Neural cell (in vitro differentiated cells): ENCODE measurements around the gene S100PBP. TPM values are rescaled to one million over a fixed set of nuclear protein-coding genes. Genes with fewer than 3 reads are reported as not detected.

Source experiments
- H2AFZ ChIP-seq: fragments of 200-600, 300-800 bp; sonication (generic), shearing (Covaris generic); 2 replicates; pipeline ENCODE4 v1.6.0; 2014; ENCODE audit warnings: low read depth, mild to moderate bottlenecking, antibody characterized with exemption, low read length, moderate library complexity
- H3F3A ChIP-seq: fragments of 200-600 bp; shearing (Covaris generic); 2 replicates; pipeline ENCODE4 v1.6.1; 2016; ENCODE audit warnings: mild to moderate bottlenecking, moderate library complexity, mixed read lengths, antibody characterized with exemption, low read length; ENCODE audit not compliant: insufficient read depth, poor library complexity, severe bottlenecking
- H3K27ac ChIP-seq: fragments of 200-600, 300-800 bp; sonication (generic), shearing (Covaris generic); 2 replicates; pipeline ENCODE4 v1.5.1; 2014; ENCODE audit warnings: mild to moderate bottlenecking, low read length, moderate library complexity
- H3K27me3 ChIP-seq: fragments of 300-800, 200-600 bp; sonication (generic), shearing (Covaris generic); 2 replicates; pipeline ENCODE4 v1.6.0; 2014; ENCODE audit warnings: mild to moderate bottlenecking, low read depth, low read length, moderate library complexity; ENCODE audit not compliant: insufficient read depth
- H3K36me3 ChIP-seq: fragments of 300-800, 200-600 bp; sonication (generic), shearing (Covaris generic); 2 replicates; pipeline ENCODE4 v1.5.1; 2014; ENCODE audit warnings: mild to moderate bottlenecking, antibody characterized with exemption, low read length, moderate library complexity; ENCODE audit not compliant: insufficient read depth
- H3K4me2 ChIP-seq: fragments of 300-800, 200-600 bp; sonication (generic), shearing (Covaris generic); 2 replicates; pipeline ENCODE4 v1.6.0; 2014; ENCODE audit warnings: mild to moderate bottlenecking, low read length
- H3K4me3 ChIP-seq: fragments of 300-800, 200-600 bp; sonication (generic), shearing (Covaris generic); 2 replicates; pipeline ENCODE4 v1.5.1; 2014; ENCODE audit warnings: mild to moderate bottlenecking, low read length, moderate library complexity
- H3K79me2 ChIP-seq: fragments of 200-600 bp; shearing (Covaris generic); replicated peaks from 2 replicates; pipeline ENCODE4 v1.6.0; 2014; ENCODE audit warnings: mild to moderate bottlenecking, low read length, moderate library complexity; ENCODE audit not compliant: insufficient read depth
- H3K9ac ChIP-seq: fragments of 300-800, 200-600 bp; sonication (generic), shearing (Covaris generic); 2 replicates; pipeline ENCODE4 v1.6.1; 2016; ENCODE audit warnings: mild to moderate bottlenecking, low read length, mixed read lengths
- H3K9me2 ChIP-seq: fragments of 200-600 bp; shearing (Covaris generic); 2 replicates; pipeline ENCODE4 v1.6.1; 2016; ENCODE audit warnings: mild to moderate bottlenecking, low read length, mixed read lengths; ENCODE audit not compliant: insufficient read depth
- H3K9me3 ChIP-seq: fragments of 200-600, 300-800 bp; sonication (generic), shearing (Covaris generic); 2 replicates; pipeline ENCODE4 v1.6.1; 2016; ENCODE audit warnings: mild to moderate bottlenecking, mixed run types, low read length, moderate library complexity, mixed read lengths
- H4K20me1 ChIP-seq: fragments of 200-600 bp; shearing (Covaris generic); 2 replicates; pipeline ENCODE4 v1.6.1; 2016; ENCODE audit warnings: mild to moderate bottlenecking, mixed run types; ENCODE audit not compliant: insufficient read depth
- EP300 ChIP-seq: fragments of 450-650 bp; conservative IDR thresholded peaks from 2 replicates; pipeline ENCODE4 v1.6.1; 2014; ENCODE audit warnings: antibody characterized with exemption, mild to moderate bottlenecking, moderate library complexity; ENCODE audit not compliant: poor library complexity, severe bottlenecking
- EZH2 ChIP-seq: fragments of 200-600, 300-800 bp; shearing (Covaris generic), sonication (generic); IDR thresholded peaks from 2 replicates; pipeline ENCODE4 v1.6.1; 2014; ENCODE audit warnings: antibody characterized with exemption, low read length, borderline replicate concordance, mild to moderate bottlenecking; ENCODE audit not compliant: insufficient read depth, poor library complexity, severe bottlenecking
- MXI1 ChIP-seq: fragments of 450-650 bp; conservative IDR thresholded peaks from 2 replicates; pipeline ENCODE4 v1.6.1; 2014; ENCODE audit warnings: antibody characterized with exemption, mild to moderate bottlenecking; ENCODE audit not compliant: poor library complexity, severe bottlenecking
- POLR2AphosphoS5 ChIP-seq: IDR thresholded peaks from 2 replicates; pipeline ENCODE4 v1.6.1; 2012
- RAD21 ChIP-seq: fragments of 450-650 bp; conservative IDR thresholded peaks from 2 replicates; pipeline ENCODE4 v1.6.1; 2014; ENCODE audit warnings: antibody characterized with exemption, mild to moderate bottlenecking, moderate library complexity
- SMC3 ChIP-seq: fragments of 450-650 bp; conservative IDR thresholded peaks from 2 replicates; pipeline ENCODE4 v1.6.1; 2014; ENCODE audit warnings: antibody characterized with exemption, mild to moderate bottlenecking, moderate library complexity; ENCODE audit not compliant: poor library complexity
- TAF1 ChIP-seq: IDR thresholded peaks from 2 replicates; pipeline ENCODE4 v1.6.1; 2012; ENCODE audit warnings: low read depth
- polyA plus RNA-seq: library from polyadenylated mRNA; depleted of rRNA; stranded (reverse); fragments of >200 nt; gene quantifications from 2 replicates; pipeline ENCODE4 v1.2.3, GENCODE V29; 2014
- TF ChIP-seq, protein P1 (sequence below): IDR thresholded peaks from 2 replicates; pipeline ENCODE4 v1.6.1; 2012; ENCODE audit warnings: borderline replicate concordance
- TF ChIP-seq, protein P2 (sequence below): fragments of 450-650 bp; IDR thresholded peaks from 2 replicates; pipeline ENCODE4 v1.5.1; 2014; ENCODE audit warnings: antibody characterized with exemption, mild to moderate bottlenecking, moderate library complexity; ENCODE audit not compliant: poor library complexity, severe bottlenecking

S100PBP gene
- polyA plus RNA-seq, 1 donor from 2014 or later = 77.0 TPM

DNA sequence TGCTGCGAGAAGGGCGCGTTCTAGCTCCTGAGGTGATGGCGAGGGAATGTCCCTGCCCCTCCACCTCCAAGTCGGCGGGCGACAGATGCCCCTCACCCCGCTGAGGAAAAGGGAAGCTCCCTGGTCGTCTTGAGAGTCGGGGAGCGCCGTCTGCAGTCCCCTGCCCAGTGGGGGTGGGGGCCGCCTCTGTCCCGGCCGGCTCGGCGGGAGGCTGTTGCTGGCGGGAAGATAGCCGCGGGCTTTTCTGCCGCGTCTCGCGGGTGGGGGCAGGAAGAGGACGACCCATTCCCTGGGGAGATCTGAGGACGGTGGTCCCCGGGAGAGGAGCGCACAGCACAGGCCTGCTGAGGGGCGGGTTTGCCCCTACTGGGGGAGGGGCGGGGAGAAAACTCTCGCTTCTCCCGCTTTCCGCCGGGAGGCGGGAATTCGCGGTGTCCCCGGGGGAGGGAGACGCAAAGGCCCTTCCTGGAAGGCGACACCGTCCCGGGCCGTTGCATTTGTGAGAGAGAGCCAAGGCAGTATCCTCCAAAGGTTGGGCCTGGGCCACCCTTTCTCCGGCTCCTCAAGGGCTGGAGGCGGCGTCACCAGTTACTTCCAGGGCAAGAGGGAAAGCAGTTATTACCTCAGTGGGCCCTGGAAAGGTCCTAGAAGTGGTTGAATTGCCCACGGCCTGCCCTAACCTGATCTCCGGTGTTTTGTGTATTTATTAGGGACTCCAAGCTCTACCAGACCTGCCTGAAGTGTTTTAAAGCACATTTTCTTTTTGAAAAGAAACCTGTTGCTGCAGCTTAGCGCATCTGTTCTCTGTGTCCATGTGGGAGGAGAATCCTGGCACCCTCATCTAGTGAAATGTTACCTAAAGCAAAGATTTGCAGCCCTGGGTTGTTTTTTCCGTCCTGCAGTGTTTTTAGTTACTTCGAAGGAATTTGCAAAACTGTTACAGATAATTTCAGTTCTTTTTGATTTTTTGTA, 648 bp downstream of the S100PBP start:
- peak overlapping the region; percentile 98 for H3K4me2 ChIP-seq
- H3K27ac ChIP-seq = peak overlapping the region; percentile 94
- no peaks in the 10 kb centered on the region for H3K27me3 ChIP-seq
- H4K20me1 ChIP-seq = no peaks in the 10 kb centered on the region
- peak overlapping the region; percentile 99 for H3K4me3 ChIP-seq
- H3K9me2 ChIP-seq = no peaks in the 10 kb centered on the region
- no peaks in the 10 kb centered on the region for H3K36me3 ChIP-seq
- no peaks in the 10 kb centered on the region for H3K9me3 ChIP-seq
- peak overlapping the region; percentile 95 for H3K9ac ChIP-seq
- H3F3A ChIP-seq = peaks cover 6% of the 10 kb centered on the region
- peaks cover 48% of the 10 kb centered on the region for H3K79me2 ChIP-seq
- no peak for TF ChIP-seq SMC3
- peak; percentile 49 for TF ChIP-seq TAF1
- TF ChIP-seq RAD21 = no peak
- TF ChIP-seq MXI1 = no peak
- peak overlapping the region; percentile 93 for H2AFZ ChIP-seq

DNA sequence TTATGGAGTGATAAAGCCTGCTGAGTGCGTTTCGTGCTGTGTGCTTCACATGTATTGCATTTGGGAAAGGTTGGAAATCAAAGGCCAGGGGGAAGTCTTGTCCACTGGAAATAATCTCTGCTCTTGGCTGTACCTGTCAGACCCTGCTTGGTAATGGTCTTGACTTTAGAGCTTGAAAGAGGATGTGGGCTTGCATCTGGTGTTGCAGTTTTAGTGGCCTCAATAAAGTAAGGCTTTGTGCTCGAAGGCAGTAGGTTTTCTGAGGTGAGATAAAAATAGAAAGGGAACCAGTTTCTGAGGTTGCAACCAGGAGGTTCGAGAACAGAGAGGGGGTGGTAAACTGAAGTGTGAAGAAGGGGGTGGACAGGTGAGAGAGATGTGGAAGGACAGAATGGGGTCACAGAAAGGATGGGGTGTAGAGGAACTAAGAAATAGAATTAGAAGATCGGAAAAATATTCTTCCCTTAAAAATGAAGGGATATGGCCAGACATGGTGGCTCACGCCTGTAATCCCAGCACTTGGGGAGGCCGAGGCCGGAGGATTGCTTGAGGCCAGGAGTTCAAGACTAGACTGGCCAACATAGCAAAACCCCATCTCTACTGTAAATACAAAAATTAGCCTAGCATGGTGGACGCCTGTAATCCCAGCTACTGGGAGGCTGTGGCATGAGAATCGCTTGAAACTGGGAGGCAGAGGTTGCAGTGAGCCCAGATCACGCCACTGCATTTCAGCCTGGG, 1.5 kb downstream of the S100PBP start:
- Histone ChIP-seq H3K79me2 (peaks cover 48% of the 10 kb centered on the region), H3K9ac (peak overlapping the region; percentile 95)
- TF ChIP-seq, protein P1, sequence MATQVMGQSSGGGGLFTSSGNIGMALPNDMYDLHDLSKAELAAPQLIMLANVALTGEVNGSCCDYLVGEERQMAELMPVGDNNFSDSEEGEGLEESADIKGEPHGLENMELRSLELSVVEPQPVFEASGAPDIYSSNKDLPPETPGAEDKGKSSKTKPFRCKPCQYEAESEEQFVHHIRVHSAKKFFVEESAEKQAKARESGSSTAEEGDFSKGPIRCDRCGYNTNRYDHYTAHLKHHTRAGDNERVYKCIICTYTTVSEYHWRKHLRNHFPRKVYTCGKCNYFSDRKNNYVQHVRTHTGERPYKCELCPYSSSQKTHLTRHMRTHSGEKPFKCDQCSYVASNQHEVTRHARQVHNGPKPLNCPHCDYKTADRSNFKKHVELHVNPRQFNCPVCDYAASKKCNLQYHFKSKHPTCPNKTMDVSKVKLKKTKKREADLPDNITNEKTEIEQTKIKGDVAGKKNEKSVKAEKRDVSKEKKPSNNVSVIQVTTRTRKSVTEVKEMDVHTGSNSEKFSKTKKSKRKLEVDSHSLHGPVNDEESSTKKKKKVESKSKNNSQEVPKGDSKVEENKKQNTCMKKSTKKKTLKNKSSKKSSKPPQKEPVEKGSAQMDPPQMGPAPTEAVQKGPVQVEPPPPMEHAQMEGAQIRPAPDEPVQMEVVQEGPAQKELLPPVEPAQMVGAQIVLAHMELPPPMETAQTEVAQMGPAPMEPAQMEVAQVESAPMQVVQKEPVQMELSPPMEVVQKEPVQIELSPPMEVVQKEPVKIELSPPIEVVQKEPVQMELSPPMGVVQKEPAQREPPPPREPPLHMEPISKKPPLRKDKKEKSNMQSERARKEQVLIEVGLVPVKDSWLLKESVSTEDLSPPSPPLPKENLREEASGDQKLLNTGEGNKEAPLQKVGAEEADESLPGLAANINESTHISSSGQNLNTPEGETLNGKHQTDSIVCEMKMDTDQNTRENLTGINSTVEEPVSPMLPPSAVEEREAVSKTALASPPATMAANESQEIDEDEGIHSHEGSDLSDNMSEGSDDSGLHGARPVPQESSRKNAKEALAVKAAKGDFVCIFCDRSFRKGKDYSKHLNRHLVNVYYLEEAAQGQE = no peak
- no peak for TF ChIP-seq RAD21
- no peak for TF ChIP-seq TAF1
- no peak for TF ChIP-seq MXI1
- no peak for TF ChIP-seq POLR2AphosphoS5
- no peak for TF ChIP-seq EZH2
- TF ChIP-seq SMC3 = no peak
- no peak for TF ChIP-seq EP300
- TF ChIP-seq, protein P2, sequence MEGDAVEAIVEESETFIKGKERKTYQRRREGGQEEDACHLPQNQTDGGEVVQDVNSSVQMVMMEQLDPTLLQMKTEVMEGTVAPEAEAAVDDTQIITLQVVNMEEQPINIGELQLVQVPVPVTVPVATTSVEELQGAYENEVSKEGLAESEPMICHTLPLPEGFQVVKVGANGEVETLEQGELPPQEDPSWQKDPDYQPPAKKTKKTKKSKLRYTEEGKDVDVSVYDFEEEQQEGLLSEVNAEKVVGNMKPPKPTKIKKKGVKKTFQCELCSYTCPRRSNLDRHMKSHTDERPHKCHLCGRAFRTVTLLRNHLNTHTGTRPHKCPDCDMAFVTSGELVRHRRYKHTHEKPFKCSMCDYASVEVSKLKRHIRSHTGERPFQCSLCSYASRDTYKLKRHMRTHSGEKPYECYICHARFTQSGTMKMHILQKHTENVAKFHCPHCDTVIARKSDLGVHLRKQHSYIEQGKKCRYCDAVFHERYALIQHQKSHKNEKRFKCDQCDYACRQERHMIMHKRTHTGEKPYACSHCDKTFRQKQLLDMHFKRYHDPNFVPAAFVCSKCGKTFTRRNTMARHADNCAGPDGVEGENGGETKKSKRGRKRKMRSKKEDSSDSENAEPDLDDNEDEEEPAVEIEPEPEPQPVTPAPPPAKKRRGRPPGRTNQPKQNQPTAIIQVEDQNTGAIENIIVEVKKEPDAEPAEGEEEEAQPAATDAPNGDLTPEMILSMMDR = no peak

More for the DNA sequence above, 1.5 kb downstream of the S100PBP start:
- Histone ChIP-seq H3F3A (peaks cover 6% of the 10 kb centered on the region), H3K4me3 (peak overlapping the region; percentile 99), H4K20me1 (no peaks in the 10 kb centered on the region), H2AFZ (no peak overlapping the region), H3K4me2 (peak overlapping the region; percentile 98), H3K27ac (no peak overlapping the region), H3K9me2 (no peaks in the 10 kb centered on the region), H3K36me3 (no peaks in the 10 kb centered on the region), H3K27me3 (no peaks in the 10 kb centered on the region), H3K9me3 (no peaks in the 10 kb centered on the region)
